Stimulated activated naive CD4-positive, alpha-beta T cell (primary cell): ENCODE results near the gene PUS7.
A peak's percentile ranks its signal among the peaks of the same experiment; 100 is the strongest.
"Not testable (repeated sequence)": the region's sequence is repeated elsewhere in the genome, so short reads cannot be mapped to it uniquely, and the experiment has no call there.

Experiments used
- DNase-seq, 6 experiments: peaks; one replicate each; lab custom pipeline; 2025; lab: John Stamatoyannopoulos, UW

The PUS7 gene

GRCh38 chr7:105496521-105496920 lies 25.6 kb downstream of the PUS7 start:
- no peak for DNase-seq

- no peak for DNase-seq
Measured at GRCh38 chr7:105493923-105494315, 28.2 kb downstream of the PUS7 start.

- no peak for DNase-seq
Measured at GRCh38 chr7:105493196-105493922, 28.7 kb downstream of the PUS7 start.

- DNase-seq: no peak
Measured at GRCh38 chr7:105489409-105489808, 32.7 kb downstream of the PUS7 start.

GRCh38 chr7:105487579-105488571 lies 34.2 kb downstream of the PUS7 start:
- peak in 2 of 6 experiments; percentile 10 to 19 for DNase-seq

- DNase-seq: no peak
Measured at GRCh38 chr7:105480931-105481330, 41.1 kb downstream of the PUS7 start.

GRCh38 chr7:105478606-105479005 lies 43.5 kb downstream of the PUS7 start:
- no peak for DNase-seq

- no peak for DNase-seq
Measured at GRCh38 chr7:105477908-105478307, 44.2 kb downstream of the PUS7 start.

GRCh38 chr7:105474045-105474444 lies 48.0 kb downstream of the PUS7 start:
- no peak for DNase-seq

GRCh38 chr7:105473163-105473562 lies 48.9 kb downstream of the PUS7 start:
- DNase-seq: no peak

- DNase-seq: no peak
Measured at GRCh38 chr7:105470846-105471245, 51.2 kb downstream of the PUS7 start.

GRCh38 chr7:105470090-105470489 lies 52.0 kb downstream of the PUS7 start:
- no peak for DNase-seq

- no peak for DNase-seq
Measured at GRCh38 chr7:105462765-105463420, 59.2 kb downstream of the PUS7 start.

GRCh38 chr7:105461518-105461917 lies 60.6 kb downstream of the PUS7 start:
- DNase-seq: no peak

- no peak for DNase-seq
Measured at GRCh38 chr7:105457619-105458225, 64.3 kb downstream of the PUS7 start.

GRCh38 chr7:105454921-105455320 lies 67.2 kb downstream of the PUS7 start:
- no peak for DNase-seq

- DNase-seq: no peak
Measured at GRCh38 chr7:105454095-105454747, 67.8 kb downstream of the PUS7 start.

- no peak for DNase-seq
Measured at GRCh38 chr7:105452085-105452484, 70.0 kb downstream of the PUS7 start.

- DNase-seq: not testable (repeated sequence)
Measured at GRCh38 chr7:105450870-105451269, 71.2 kb downstream of the PUS7 start.

- DNase-seq: no peak
Measured at GRCh38 chr7:105450177-105450861, 71.8 kb downstream of the PUS7 start.

- DNase-seq: peak in 1 of 6 experiments; percentile 16
Measured at GRCh38 chr7:105448181-105448580, 73.9 kb downstream of the PUS7 start.
